H1 (cell line): ENCODE data around the gene COIL.

Experiments used
- CTCF ChIP-seq, 3 experiments: IDR thresholded peaks; 1 replicate in 2 of 3; 2 replicates in 1 of 3; pipeline versions ENCODE4 v1.5.1 to v1.6.1; 2011; ENCODE audit warnings: low read length in 3 of 3, mild to moderate bottlenecking in 3 of 3, inconsistent platforms in 2 of 3, low read depth in 1 of 3, moderate library complexity in 1 of 3; ENCODE audit not compliant: insufficient read depth in 1 of 3; ENCODE audit errors: control extremely low read depth in 1 of 3
- EP300 ChIP-seq, 2 experiments: IDR thresholded peaks; 1 replicate in 1 of 2; 2 replicates in 1 of 2; pipeline ENCODE4 v1.6.1; 2011 to 2012; ENCODE audit warnings: low read depth in 2 of 2, low read length in 2 of 2, mild to moderate bottlenecking in 2 of 2, borderline replicate concordance in 1 of 2, inconsistent platforms in 1 of 2, moderate library complexity in 1 of 2
- EZH2 ChIP-seq: fragments of 200-600 bp; sonication (generic); IDR thresholded peaks from 2 replicates; pipeline ENCODE4 v1.7.1; 2012; ENCODE audit warnings: low read depth, mild to moderate bottlenecking, moderate library complexity, low read length, inconsistent platforms; ENCODE audit not compliant: severe bottlenecking
- GABPA ChIP-seq: IDR thresholded peaks from 2 replicates; pipeline ENCODE4 v1.6.1; 2011; ENCODE audit warnings: mild to moderate bottlenecking, low read length, moderate library complexity, borderline replicate concordance; ENCODE audit not compliant: insufficient read depth
- KDM5A ChIP-seq: fragments of 200-600 bp; IDR thresholded peaks from 2 replicates; pipeline ENCODE4 v1.7.1; 2012; ENCODE audit warnings: mild to moderate bottlenecking, low read length, inconsistent platforms, mixed read lengths
- TBP ChIP-seq: IDR thresholded peaks from 2 replicates; pipeline ENCODE4 v1.6.1; 2011; ENCODE audit warnings: low read depth, low read length, improper control_type of control experiment
- TCF12 ChIP-seq: IDR thresholded peaks from 2 replicates; pipeline ENCODE4 v1.6.1; 2011; ENCODE audit warnings: low read depth, mild to moderate bottlenecking, low read length

GRCh38 chr17:56903560-56903959 is 57.3 kb downstream of the COIL start:
- TF ChIP-seq KDM5A: no peak
- no peak for TF ChIP-seq CTCF (IDR thresholded peaks at IDR 0.05; ENCODE audit: control extremely low read depth in 1 of 3, insufficient read depth in 1 of 3, low read depth in 1 of 3, low read length in 3 of 3)
- TF ChIP-seq TBP: no peak
- TF ChIP-seq EP300 (IDR thresholded peaks at IDR 0.05; ENCODE audit: borderline replicate concordance in 1 of 2, low read depth in 2 of 2, low read length in 2 of 2): no peak
- no peak for TF ChIP-seq GABPA
- no peak for TF ChIP-seq TCF12
- TF ChIP-seq EZH2: no peak
